AG10803 (cell line): ENCODE measurements around the gene NTHL1.

ENCODE experiments used
- DNase-seq: peaks from one replicate; pipeline ENCODE4 v3.0.0; 2010; ENCODE audit warnings: low read depth
- H3K4me3 ChIP-seq: 2 replicates; pipeline ENCODE4 v1.5.1; 2011; ENCODE audit warnings: mild to moderate bottlenecking, low read length, control low read depth
- TF ChIP-seq, protein P1 (sequence below): conservative IDR thresholded peaks from 2 replicates; pipeline ENCODE4 v1.5.1; 2011; ENCODE audit warnings: mild to moderate bottlenecking, low read length, control low read depth, inconsistent platforms

NTHL1 gene

GRCh38 chr16:2031081-2031577 lies 16.5 kb downstream of the NTHL1 start:
- TF ChIP-seq, protein P1, sequence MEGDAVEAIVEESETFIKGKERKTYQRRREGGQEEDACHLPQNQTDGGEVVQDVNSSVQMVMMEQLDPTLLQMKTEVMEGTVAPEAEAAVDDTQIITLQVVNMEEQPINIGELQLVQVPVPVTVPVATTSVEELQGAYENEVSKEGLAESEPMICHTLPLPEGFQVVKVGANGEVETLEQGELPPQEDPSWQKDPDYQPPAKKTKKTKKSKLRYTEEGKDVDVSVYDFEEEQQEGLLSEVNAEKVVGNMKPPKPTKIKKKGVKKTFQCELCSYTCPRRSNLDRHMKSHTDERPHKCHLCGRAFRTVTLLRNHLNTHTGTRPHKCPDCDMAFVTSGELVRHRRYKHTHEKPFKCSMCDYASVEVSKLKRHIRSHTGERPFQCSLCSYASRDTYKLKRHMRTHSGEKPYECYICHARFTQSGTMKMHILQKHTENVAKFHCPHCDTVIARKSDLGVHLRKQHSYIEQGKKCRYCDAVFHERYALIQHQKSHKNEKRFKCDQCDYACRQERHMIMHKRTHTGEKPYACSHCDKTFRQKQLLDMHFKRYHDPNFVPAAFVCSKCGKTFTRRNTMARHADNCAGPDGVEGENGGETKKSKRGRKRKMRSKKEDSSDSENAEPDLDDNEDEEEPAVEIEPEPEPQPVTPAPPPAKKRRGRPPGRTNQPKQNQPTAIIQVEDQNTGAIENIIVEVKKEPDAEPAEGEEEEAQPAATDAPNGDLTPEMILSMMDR, result no peak
- no peak overlapping the region for H3K4me3 ChIP-seq
- no peak for DNase-seq

GRCh38 chr16:2030036-2030435 lies 17.6 kb downstream of the NTHL1 start:
- H3K4me3 ChIP-seq, result no peak overlapping the region
- DNase-seq, result no peak
- TF ChIP-seq, protein P1, result no peak

DNA sequence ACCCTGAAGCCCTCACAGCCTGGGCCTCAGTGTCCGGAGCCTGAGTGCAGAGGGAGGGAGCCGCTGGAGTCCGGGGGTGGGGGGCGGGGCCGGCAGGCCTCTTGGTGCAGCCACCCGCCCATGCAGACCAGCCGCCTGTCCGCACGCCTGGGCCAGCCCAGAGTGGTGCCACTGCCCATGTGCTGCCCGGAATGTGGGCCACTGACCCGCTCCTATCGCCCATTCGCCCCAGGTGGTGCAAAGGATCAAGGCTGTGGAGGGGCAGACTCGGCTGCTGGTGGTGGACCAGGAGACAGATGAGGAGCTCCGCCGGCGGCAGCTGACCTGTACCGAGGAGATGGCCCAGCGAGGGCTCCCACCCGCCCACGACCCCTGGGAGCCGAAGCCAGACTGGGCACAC lies 18.3 kb downstream of the NTHL1 start:
- no peak overlapping the region for H3K4me3 ChIP-seq
- DNase-seq, result no peak

GRCh38 chr16:2028620-2029220 lies 18.9 kb downstream of the NTHL1 start:
- TF ChIP-seq, protein P1, result no peak
- no peak overlapping the region; the same call in 1 of the 2 replicates for H3K4me3 ChIP-seq
- DNase-seq, result no peak

More for the DNA sequence above, 18.3 kb downstream of the NTHL1 start:
- TF ChIP-seq, protein P1, result no peak

DNA sequence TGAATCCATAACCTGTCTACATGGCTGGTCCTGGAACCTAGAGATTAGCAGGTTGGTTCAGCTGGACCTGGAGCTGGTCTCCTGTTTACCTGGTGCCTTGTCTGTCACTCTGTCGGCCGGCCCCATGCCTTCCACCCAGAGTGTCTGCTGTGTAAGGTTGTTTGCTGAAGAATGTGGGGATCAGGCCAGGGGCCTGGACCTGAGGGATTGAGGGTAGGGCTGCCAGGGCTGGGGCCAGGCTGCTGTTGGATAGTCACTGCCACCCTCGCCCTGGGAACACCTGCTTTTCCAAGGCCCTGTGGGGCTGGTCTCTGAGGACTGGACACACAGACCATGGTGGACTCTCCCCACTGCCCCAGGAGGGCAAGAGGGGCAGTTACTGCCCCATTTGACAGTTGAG lies 19.5 kb downstream of the NTHL1 start:
- TF ChIP-seq, protein P1, result no peak
- peak overlapping the region; percentile 73 for H3K4me3 ChIP-seq
- no peak for DNase-seq

GRCh38 chr16:2027024-2028010 lies 20.3 kb downstream of the NTHL1 start:
- DNase-seq, result peak; percentile 48
- peak overlapping the region; percentile 73 for H3K4me3 ChIP-seq
- TF ChIP-seq, protein P1, result no peak
